ENCODE results near the gene ACACA.
A peak's percentile ranks its signal among the peaks of the same experiment; 100 is the strongest.

The ACACA gene

GRCh38 chr17:37392024-37392590 is 14.5 kb downstream of the ACACA start:
- 0 out of 2 replicates have a peak, but pooled peaks have one; percentile 27 for TF ChIP-seq ISL1 (CRISPR knock-in tag; IDR thresholded peaks at IDR 0.05)
- TF ChIP-seq, protein P1, sequence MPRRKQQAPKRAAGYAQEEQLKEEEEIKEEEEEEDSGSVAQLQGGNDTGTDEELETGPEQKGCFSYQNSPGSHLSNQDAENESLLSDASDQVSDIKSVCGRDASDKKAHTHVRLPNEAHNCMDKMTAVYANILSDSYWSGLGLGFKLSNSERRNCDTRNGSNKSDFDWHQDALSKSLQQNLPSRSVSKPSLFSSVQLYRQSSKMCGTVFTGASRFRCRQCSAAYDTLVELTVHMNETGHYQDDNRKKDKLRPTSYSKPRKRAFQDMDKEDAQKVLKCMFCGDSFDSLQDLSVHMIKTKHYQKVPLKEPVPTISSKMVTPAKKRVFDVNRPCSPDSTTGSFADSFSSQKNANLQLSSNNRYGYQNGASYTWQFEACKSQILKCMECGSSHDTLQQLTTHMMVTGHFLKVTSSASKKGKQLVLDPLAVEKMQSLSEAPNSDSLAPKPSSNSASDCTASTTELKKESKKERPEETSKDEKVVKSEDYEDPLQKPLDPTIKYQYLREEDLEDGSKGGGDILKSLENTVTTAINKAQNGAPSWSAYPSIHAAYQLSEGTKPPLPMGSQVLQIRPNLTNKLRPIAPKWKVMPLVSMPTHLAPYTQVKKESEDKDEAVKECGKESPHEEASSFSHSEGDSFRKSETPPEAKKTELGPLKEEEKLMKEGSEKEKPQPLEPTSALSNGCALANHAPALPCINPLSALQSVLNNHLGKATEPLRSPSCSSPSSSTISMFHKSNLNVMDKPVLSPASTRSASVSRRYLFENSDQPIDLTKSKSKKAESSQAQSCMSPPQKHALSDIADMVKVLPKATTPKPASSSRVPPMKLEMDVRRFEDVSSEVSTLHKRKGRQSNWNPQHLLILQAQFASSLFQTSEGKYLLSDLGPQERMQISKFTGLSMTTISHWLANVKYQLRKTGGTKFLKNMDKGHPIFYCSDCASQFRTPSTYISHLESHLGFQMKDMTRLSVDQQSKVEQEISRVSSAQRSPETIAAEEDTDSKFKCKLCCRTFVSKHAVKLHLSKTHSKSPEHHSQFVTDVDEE (CRISPR knock-in tag; IDR thresholded peaks at IDR 0.05): no peak
- peak; percentile 90 for ATAC-seq

- no peak for ATAC-seq
- TF ChIP-seq ZNF565 (CRISPR knock-in tag; conservative IDR thresholded peaks at IDR 0.05; ENCODE audit: low read depth) (no peak), ESRRG (CRISPR knock-in tag; IDR thresholded peaks at IDR 0.05) (no peak), RARB (CRISPR knock-in tag; IDR thresholded peaks at IDR 0.05) (no peak), ZFP3 (CRISPR knock-in tag; IDR thresholded peaks at IDR 0.05) (no peak), PATZ1 (CRISPR knock-in tag; IDR thresholded peaks at IDR 0.05; ENCODE audit: borderline replicate concordance) (no peak), ISL1 (CRISPR knock-in tag; IDR thresholded peaks at IDR 0.05) (no peak), ZNF8 (CRISPR knock-in tag; IDR thresholded peaks at IDR 0.05) (no peak), BACH2 (CRISPR knock-in tag; IDR thresholded peaks at IDR 0.05; ENCODE audit: borderline replicate concordance) (no peak), CSDC2 (CRISPR knock-in tag; IDR thresholded peaks at IDR 0.05) (no peak), TCF4 (CRISPR knock-in tag; IDR thresholded peaks at IDR 0.05; ENCODE audit: borderline replicate concordance) (no peak)
- TF ChIP-seq, protein P1 (CRISPR knock-in tag; IDR thresholded peaks at IDR 0.05): no peak
- TF ChIP-seq, protein P2, sequence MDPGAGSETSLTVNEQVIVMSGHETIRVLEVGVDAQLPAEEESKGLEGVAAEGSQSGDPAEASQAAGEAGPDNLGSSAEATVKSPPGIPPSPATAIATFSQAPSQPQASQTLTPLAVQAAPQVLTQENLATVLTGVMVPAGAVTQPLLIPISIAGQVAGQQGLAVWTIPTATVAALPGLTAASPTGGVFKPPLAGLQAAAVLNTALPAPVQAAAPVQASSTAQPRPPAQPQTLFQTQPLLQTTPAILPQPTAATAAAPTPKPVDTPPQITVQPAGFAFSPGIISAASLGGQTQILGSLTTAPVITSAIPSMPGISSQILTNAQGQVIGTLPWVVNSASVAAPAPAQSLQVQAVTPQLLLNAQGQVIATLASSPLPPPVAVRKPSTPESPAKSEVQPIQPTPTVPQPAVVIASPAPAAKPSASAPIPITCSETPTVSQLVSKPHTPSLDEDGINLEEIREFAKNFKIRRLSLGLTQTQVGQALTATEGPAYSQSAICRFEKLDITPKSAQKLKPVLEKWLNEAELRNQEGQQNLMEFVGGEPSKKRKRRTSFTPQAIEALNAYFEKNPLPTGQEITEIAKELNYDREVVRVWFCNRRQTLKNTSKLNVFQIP (CRISPR knock-in tag; IDR thresholded peaks at IDR 0.05; ENCODE audit: borderline replicate concordance, low read depth): no peak
Measured at GRCh38 chr17:37391146-37391545, 15.5 kb downstream of the ACACA start.

DNA sequence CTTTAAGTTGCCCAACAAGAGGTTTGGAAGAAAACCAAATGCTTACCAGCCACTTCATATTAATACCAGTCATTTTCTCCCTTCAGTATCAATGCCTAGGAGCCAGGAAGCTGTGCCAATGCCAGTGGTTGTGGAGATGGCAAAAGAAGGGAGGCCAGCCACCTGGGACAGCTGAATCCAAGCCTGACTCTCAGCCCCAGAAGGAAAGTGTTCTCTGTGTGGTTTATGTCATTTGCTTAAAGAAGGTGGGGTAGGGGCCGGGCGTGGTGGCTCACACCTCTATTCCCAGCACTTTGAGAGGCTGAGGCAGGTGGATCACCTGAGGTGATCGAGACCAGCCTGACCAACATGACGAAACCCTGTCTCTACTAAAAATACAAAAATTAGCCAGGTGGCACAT is 17.5 kb downstream of the ACACA start:
- no peak for ATAC-seq
- TF ChIP-seq ESRRG (CRISPR knock-in tag; IDR thresholded peaks at IDR 0.05) (no peak), ZFP30 (CRISPR knock-in tag; IDR thresholded peaks at IDR 0.05) (no peak), OSR1 (CRISPR knock-in tag; IDR thresholded peaks at IDR 0.05) (no peak), SNAI2 (CRISPR knock-in tag; IDR thresholded peaks at IDR 0.05) (no peak), PATZ1 (CRISPR knock-in tag; IDR thresholded peaks at IDR 0.05; ENCODE audit: borderline replicate concordance) (no peak), ZC3H10 (CRISPR knock-in tag; IDR thresholded peaks at IDR 0.05) (no peak), ZNF565 (CRISPR knock-in tag; conservative IDR thresholded peaks at IDR 0.05; ENCODE audit: low read depth) (no peak), GLIS3 (CRISPR knock-in tag; IDR thresholded peaks at IDR 0.05) (no peak), TOX (CRISPR knock-in tag; IDR thresholded peaks at IDR 0.05; ENCODE audit: borderline replicate concordance) (no peak), ARNTL (CRISPR knock-in tag; IDR thresholded peaks at IDR 0.05; ENCODE audit: borderline replicate concordance, low read depth) (no peak), BACH2 (CRISPR knock-in tag; IDR thresholded peaks at IDR 0.05; ENCODE audit: borderline replicate concordance) (no peak)
- TF ChIP-seq, protein P2 (CRISPR knock-in tag; IDR thresholded peaks at IDR 0.05; ENCODE audit: borderline replicate concordance, low read depth): no peak
- TF ChIP-seq, protein P1 (CRISPR knock-in tag; IDR thresholded peaks at IDR 0.05): no peak
